Middle frontal gyrus (tissue), 1 donor: ENCODE results near the gene KCNIP3.
"Not testable (repeated sequence)": the region's sequence is repeated elsewhere in the genome, so short reads cannot be mapped to it uniquely, and the experiment has no call there.

ENCODE experiments used
- DNase-seq: peaks from one replicate; pipeline ENCODE4 v3.0.0-alpha.2; 2015; ENCODE audit warnings: low spot score; ENCODE audit errors: extremely low spot score

Gene KCNIP3

GRCh38 chr2:95346738-95347671, 49.9 kb downstream of the KCNIP3 start:
- DNase-seq = no peak

- DNase-seq = no peak
These were observed 50.8 kb downstream of the KCNIP3 start for GRCh38 chr2:95347681-95348608.

GRCh38 chr2:95348609-95349567, 51.7 kb downstream of the KCNIP3 start:
- DNase-seq = no peak

DNA sequence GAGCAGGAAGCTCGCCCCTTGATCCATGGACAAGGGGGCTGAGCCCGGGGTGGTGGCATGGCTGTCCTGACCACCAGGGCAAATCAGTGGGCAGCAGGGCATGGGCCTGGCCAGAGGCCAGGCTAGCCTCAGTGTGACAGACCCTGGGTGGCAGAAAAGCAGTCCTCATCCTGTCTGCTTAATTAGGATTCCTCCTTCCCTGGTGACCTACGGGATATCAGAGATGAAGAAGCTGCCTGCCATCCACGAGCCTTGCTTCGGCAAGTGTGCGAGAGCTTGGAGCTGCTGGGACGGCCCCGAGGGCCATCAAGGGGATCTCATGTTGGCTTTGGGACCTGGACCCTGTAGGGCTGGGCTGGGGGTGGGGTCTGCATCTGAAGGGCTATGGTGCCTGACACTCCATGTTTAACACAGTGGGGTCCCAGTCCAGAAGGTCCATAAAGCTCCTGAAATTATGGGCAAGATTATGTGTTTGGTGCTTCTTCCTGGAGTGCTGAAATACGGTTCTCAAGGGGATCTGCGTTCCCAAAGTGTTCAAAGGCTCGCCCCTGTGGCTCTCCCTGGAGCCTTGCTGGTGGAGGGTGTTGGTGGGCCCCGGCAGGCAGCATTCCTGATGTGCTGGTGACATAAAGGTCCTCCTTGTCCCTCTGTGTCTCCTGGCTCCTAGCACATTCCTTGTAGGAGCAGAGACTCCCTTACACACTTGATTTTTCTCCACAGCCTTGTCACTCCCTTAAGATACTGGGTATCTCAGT, 52.6 kb downstream of the KCNIP3 start:
- no peak for DNase-seq

DNA sequence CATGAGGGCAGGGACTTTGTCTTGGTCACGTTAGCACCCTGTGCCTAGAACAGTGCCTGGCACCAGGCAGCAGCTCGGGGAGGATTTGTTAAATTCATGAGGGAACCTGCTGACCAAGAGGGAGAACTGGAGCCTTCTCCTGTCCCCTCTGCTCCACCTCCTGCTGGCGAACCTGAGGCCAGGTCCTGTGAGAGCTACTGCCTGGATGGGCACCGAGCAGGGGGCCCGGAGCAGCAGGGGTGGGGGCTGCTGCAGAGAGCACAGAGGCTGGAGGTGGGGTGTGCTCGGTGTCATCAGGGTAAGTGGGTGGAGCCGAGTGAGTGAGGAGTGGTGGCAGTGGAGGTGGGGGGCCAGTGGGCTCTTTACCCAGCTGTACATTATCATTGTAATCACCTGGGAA, 53.2 kb downstream of the KCNIP3 start:
- no peak for DNase-seq

GRCh38 chr2:95350774-95351597, 53.8 kb downstream of the KCNIP3 start:
- DNase-seq = no peak

GRCh38 chr2:95351598-95351915, 54.4 kb downstream of the KCNIP3 start:
- no peak for DNase-seq

DNA sequence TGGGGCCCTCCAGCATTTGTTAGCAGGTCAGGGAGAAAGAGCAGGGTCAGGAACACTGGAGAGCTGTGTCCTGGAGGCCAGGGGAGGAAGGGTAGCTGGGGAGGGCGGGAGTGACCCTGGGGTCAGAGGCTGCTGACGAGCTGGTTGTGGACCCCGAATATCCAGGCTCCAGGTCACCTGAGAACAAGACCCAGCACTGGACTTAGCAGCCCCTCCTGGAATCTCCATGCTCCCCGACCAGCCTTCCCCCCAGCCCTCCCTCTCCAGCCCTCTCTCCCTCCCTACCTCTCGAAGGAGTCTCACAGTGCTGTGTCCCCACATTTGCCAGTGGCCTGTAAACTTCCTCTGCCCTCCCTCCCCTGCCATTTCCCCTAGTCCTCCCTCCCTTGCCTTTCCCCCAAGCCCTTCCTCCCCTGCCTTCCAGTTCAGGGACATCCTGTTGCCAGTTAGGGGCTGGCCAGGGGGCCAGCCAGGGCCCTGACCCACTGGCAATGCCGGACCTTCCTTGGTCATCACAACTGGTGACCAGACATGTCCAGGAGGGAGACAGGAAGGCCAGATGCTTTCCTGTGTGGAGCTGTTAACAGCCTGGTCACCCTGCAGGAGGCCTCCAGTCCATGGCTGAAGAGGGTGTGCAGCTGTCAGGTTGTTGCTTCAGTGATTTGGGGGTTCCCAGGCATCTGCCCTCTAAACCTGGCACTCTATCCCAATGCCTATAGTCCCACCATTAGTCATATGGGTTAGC, 55.3 kb downstream of the KCNIP3 start:
- no peak for DNase-seq

GRCh38 chr2:95353055-95353575, 56.0 kb downstream of the KCNIP3 start:
- no peak for DNase-seq

DNA sequence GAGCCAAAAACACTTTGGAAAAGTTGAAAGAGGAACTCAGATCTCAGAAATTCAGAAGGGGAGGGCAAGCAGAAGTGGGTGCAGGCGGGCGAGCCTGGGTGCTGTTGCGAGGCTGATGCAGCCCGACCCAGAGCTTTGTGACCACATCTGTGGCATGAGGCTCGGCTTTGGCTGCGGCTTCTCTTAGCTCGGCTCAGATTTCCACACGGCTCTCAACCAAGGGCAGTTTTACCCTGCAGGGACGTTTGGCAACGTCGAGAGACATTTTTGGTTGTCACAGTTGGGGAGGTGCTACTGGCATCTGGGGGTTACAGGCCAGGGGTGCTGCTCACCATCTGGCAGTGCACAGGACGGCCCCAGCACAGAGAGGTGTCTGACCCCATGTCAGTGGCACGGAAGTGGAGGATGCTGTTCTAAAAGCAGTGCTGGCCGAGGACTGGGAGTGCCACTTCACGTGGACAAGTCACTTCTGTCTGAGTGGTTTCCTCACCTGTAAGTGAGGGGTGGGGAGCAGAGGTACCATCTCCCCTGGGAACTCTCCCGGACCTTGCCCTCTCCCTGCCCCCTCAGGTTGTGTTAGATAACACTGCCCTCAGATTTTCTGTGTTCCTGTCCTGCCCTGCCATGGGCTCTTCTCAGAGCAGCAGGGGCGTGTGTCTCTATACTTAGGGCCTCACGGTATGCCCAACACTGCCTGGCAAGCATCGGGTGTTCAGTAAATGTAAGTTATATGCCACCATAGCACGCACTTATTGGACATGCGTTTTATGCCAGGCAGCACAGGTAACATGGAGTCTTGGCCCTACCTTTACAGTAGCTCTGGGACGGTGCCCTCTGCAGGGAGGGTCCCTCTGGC, 56.7 kb downstream of the KCNIP3 start:
- no peak for DNase-seq

DNA sequence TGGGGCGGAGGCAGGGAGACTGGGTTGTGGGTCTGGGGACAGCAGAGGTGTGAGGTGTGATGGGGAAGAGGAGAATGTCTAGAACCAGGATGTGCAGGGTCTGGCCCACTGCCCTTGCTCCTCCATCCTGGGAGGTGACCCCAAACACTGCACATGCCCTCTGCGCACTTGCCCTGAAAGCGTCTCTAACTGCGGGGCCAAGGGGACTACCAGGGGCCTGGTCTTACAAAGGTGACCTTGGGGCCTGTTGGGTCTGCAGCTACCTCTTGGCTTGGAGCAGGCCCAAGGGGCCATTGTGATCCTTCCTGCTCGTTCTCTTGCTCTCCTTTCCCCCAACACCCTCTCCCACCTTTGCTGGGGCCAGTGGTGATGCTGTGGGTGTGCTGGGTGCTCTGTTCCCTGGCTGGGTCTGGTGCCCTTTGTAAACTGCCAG, 57.3 kb downstream of the KCNIP3 start:
- DNase-seq = no peak

GRCh38 chr2:95354925-95355324, 57.8 kb downstream of the KCNIP3 start:
- DNase-seq = no peak

GRCh38 chr2:95355486-95355885, 58.3 kb downstream of the KCNIP3 start:
- not testable (repeated sequence) for DNase-seq

GRCh38 chr2:95356821-95357700, 59.9 kb downstream of the KCNIP3 start:
- no peak for DNase-seq

GRCh38 chr2:95357717-95358280, 60.7 kb downstream of the KCNIP3 start:
- DNase-seq = no peak

DNA sequence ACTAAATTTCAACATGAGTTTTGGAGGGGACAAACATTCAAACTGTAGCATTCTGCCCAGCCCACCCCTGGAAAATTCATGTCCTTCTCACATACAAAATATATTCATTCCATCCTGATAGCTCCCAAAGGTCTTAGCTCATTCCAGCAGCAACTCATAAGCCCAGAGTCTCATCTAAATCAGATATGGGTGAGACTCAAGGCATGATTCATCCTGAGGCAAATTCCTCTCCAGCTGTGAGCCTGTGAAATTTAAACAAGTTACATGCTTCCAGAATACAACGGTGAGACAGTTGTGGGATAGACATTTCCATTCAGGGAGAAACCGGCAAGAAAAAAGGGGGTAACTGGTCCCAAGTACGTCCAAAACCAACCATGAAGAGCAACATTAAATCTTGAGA, 61.9 kb downstream of the KCNIP3 start:
- DNase-seq = no peak
